OCI-LY7 (cell line): Measurements from ENCODE around the gene KDM2B. TPM values are rescaled to one million over a fixed set of nuclear protein-coding genes. Genes with fewer than 3 reads are reported as not detected.

Source experiments
- BruUV-seq: library from RNA; stranded (reverse); fragments of 400-500 nt; replicated peaks from 2 replicates; lab custom pipeline; 2021; lab: Mats Ljungman, UMichigan
- CTCF ChIA-PET: fragments of 300-600 bp; sonication (Branson Sonifier 250); formaldehyde crosslinking; loops from one replicate; lab custom pipeline; 2022; ENCODE audit warnings: antibody characterized with exemption; ENCODE audit not compliant: unreplicated experiment; lab: Charles Lee
- POLR2A ChIA-PET: fragments of 300-600 bp; sonication (Branson Sonifier 250); formaldehyde crosslinking; loops from one replicate; lab custom pipeline; 2022; ENCODE audit warnings: antibody characterized with exemption; lab: Charles Lee
- DNase-seq: peaks from one replicate; pipeline ENCODE4 v3.0.0-alpha.2; 2015; ENCODE audit warnings: low spot score
- H2AFZ ChIP-seq: fragments of 200-600 bp; sonication (generic), shearing (Covaris generic); 2 replicates; pipeline ENCODE4 v1.6.1; 2014; ENCODE audit warnings: mild to moderate bottlenecking, antibody characterized with exemption, low read length, moderate library complexity
- H3K27ac ChIP-seq: fragments of 200-600 bp; sonication (generic); 2 replicates; pipeline ENCODE4 v1.5.1; 2014; ENCODE audit warnings: mixed run types, low read depth, mild to moderate bottlenecking, moderate library complexity, low read length, inconsistent platforms; ENCODE audit not compliant: poor library complexity, severe bottlenecking
- H3K36me3 ChIP-seq: fragments of 200-600 bp; sonication (generic); 2 replicates; pipeline ENCODE4 v1.6.1; 2014; ENCODE audit warnings: mild to moderate bottlenecking, antibody characterized with exemption, low read length, moderate library complexity, mixed read lengths; ENCODE audit not compliant: insufficient read depth
- H3K4me1 ChIP-seq: fragments of 200-600 bp; sonication (generic); 2 replicates; pipeline ENCODE4 v1.5.1; 2014; ENCODE audit warnings: mild to moderate bottlenecking, low read length; ENCODE audit not compliant: insufficient read depth, poor library complexity, severe bottlenecking
- H3K4me2 ChIP-seq: fragments of 200-600 bp; sonication (generic); 2 replicates; pipeline ENCODE4 v1.6.1; 2014; ENCODE audit warnings: mild to moderate bottlenecking, low read length
- H3K4me3 ChIP-seq: fragments of 200-600 bp; sonication (generic); 2 replicates; pipeline ENCODE4 v1.5.1; 2014; ENCODE audit warnings: mild to moderate bottlenecking, low read depth, low read length; ENCODE audit not compliant: poor library complexity, severe bottlenecking
- H3K79me2 ChIP-seq: fragments of 200-600 bp; sonication (generic); 2 replicates; pipeline ENCODE4 v1.6.1; 2016; ENCODE audit warnings: low read depth, mild to moderate bottlenecking, low read length, moderate library complexity, mixed read lengths; ENCODE audit not compliant: insufficient read depth
- H3K9me2 ChIP-seq: fragments of 200-600 bp; sonication (generic); 2 replicates; pipeline ENCODE4 v1.6.1; 2016; ENCODE audit warnings: mild to moderate bottlenecking, low read length, mixed read lengths; ENCODE audit not compliant: insufficient read depth
- H3K9me3 ChIP-seq: fragments of 200-600 bp; sonication (generic); 2 replicates; pipeline ENCODE4 v1.6.1; 2014; ENCODE audit warnings: mild to moderate bottlenecking, mixed run types, low read length, mixed read lengths
- H4K20me1 ChIP-seq: fragments of 200-600 bp; sonication (generic); 2 replicates; pipeline ENCODE4 v1.6.1; 2014; ENCODE audit warnings: mild to moderate bottlenecking, antibody characterized with exemption, low read length, moderate library complexity, mixed read lengths; ENCODE audit not compliant: insufficient read depth
- CTCF ChIP-seq: fragments of 200-600 bp; sonication (generic); conservative IDR thresholded peaks from 2 replicates; pipeline ENCODE4 v1.5.1; 2014; ENCODE audit warnings: mild to moderate bottlenecking, antibody characterized with exemption, low read length, moderate library complexity, mixed read lengths
- EZH2phosphoT487 ChIP-seq: fragments of 200-600 bp; sonication (generic); IDR thresholded peaks from 2 replicates; pipeline ENCODE4 v1.6.1; 2018; ENCODE audit warnings: low read depth, borderline replicate concordance, mild to moderate bottlenecking, mixed run types, antibody characterized with exemption, low read length, moderate library complexity, mixed read lengths
- intact Hi-C: fragments of 100-400 bp; cut with micrococcal nuclease; formaldehyde crosslinking; loops from one replicate; pipeline ENCODE4 v1.10.0; 2022; ENCODE audit not compliant: unreplicated experiment
- total RNA-seq, 2 experiments: library from RNA; depleted of rRNA in 1 of 2; stranded (reverse); fragments of >200 nt in 1 of 2; shearing (Covaris generic) in 1 of 2; gene quantifications; 2 replicates each; pipeline ENCODE4 v1.2.3, GENCODE V29; 2014 to 2022

Gene KDM2B
- total RNA-seq, 2 experiments from 2014 or later, result 78.5 to 88.0 TPM

- H3K4me3 ChIP-seq, result no peak overlapping the region
Measured at GRCh38 chr12:121611306-121611705, 30.5 kb upstream of the KDM2B start.

GRCh38 chr12:121610239-121611149 lies 29.7 kb upstream of the KDM2B start:
- ChIA-PET CTCF (no interaction called here), POLR2A (no interaction called here)
- Histone ChIP-seq H3K9me2 (no peaks in the 10 kb centered on the region), H2AFZ (0 out of 2 replicates have a peak overlapping the region, but pooled peaks have one; percentile 37), H3K4me2 (no peak overlapping the region), H3K4me1 (peaks cover 5% of the 10 kb centered on the region), H3K79me2 (no peaks in the 10 kb centered on the region), H3K36me3 (no peaks in the 10 kb centered on the region), H4K20me1 (no peaks in the 10 kb centered on the region), H3K4me3 (no peak overlapping the region), H3K9me3 (no peaks in the 10 kb centered on the region), H3K27ac (no peak overlapping the region)
- no peak for DNase-seq
- intact Hi-C loops, result no loop called here
- TF ChIP-seq CTCF, result no peak
- no peak for TF ChIP-seq EZH2phosphoT487
- BruUV-seq, result no TSS peak

More at GRCh38 chr12:121611306-121611705, 30.5 kb upstream of the KDM2B start:
- CTCF ChIA-PET, result no interaction called here
- POLR2A ChIA-PET, result no interaction called here
- Histone ChIP-seq H3K9me3 (no peaks in the 10 kb centered on the region), H3K36me3 (no peaks in the 10 kb centered on the region), H3K79me2 (no peaks in the 10 kb centered on the region), H3K27ac (no peak overlapping the region), H3K4me2 (no peak overlapping the region), H2AFZ (0 out of 2 replicates have a peak overlapping the region, but pooled peaks have one; percentile 37), H3K9me2 (no peaks in the 10 kb centered on the region), H3K4me1 (peaks cover 5% of the 10 kb centered on the region), H4K20me1 (no peaks in the 10 kb centered on the region)
- no peak for TF ChIP-seq CTCF
- no peak for TF ChIP-seq EZH2phosphoT487
- BruUV-seq, result no TSS peak
- peak; percentile 48 for DNase-seq
- intact Hi-C loops, result no loop called here

- TF ChIP-seq EZH2phosphoT487 (no peak), CTCF (no peak)
- Histone ChIP-seq H3K4me2 (no peak overlapping the region), H3K9me3 (no peaks in the 10 kb centered on the region), H3K9me2 (no peaks in the 10 kb centered on the region), H4K20me1 (no peaks in the 10 kb centered on the region), H3K4me1 (no peaks in the 10 kb centered on the region), H3K79me2 (no peaks in the 10 kb centered on the region), H3K36me3 (no peaks in the 10 kb centered on the region), H2AFZ (no peak overlapping the region), H3K4me3 (no peak overlapping the region), H3K27ac (no peak overlapping the region)
- intact Hi-C loops, result no loop called here
- CTCF ChIA-PET, result no interaction called here
- POLR2A ChIA-PET, result no interaction called here
- BruUV-seq, result no TSS peak
- no peak for DNase-seq
Measured at GRCh38 chr12:121608301-121608700, 27.5 kb upstream of the KDM2B start.
